PC-3 (cell line): ENCODE results near the gene GPC5. TPM values are rescaled to one million over a fixed set of nuclear protein-coding genes. Genes with fewer than 3 reads are reported as not detected.

Experiments used
- ATAC-seq: fragments of 200-7000 bp; cut with Tn5 transposase; 2 replicates; pipeline ENCODE4 v1.9.1; 2020; ENCODE audit warnings: mild to moderate bottlenecking, moderate library complexity
- BruUV-seq: library from RNA; stranded (reverse); fragments of 400-500 nt; replicated peaks from 2 replicates; lab custom pipeline; 2021; lab: Mats Ljungman, UMichigan
- CTCF ChIA-PET: fragments of 300-600 bp; sonication (Branson Sonifier 250); formaldehyde crosslinking; loops from one replicate; lab custom pipeline; 2022; ENCODE audit warnings: antibody characterized with exemption; lab: Charles Lee
- POLR2A ChIA-PET: fragments of 300-600 bp; sonication (Branson Sonifier 250); formaldehyde crosslinking; loops from one replicate; lab custom pipeline; 2022; ENCODE audit warnings: antibody characterized with exemption; ENCODE audit not compliant: unreplicated experiment; lab: Charles Lee
- DNase-seq: peaks from one replicate; pipeline ENCODE4 v3.0.0-alpha.2; 2015
- H2AFZ ChIP-seq: fragments of 300-600 bp; sonication (generic); 2 replicates; pipeline ENCODE4 v1.6.0; 2016; ENCODE audit warnings: antibody characterized with exemption, low read length
- H3F3A ChIP-seq: fragments of 300-600 bp; sonication (generic); one replicate; pipeline ENCODE4 v1.6.0; 2017; ENCODE audit warnings: antibody characterized with exemption, low read length, control low read depth, mild to moderate bottlenecking; ENCODE audit not compliant: unreplicated experiment
- H3K27ac ChIP-seq: fragments of 300-600 bp; sonication (generic); 2 replicates; pipeline ENCODE4 v1.5.1; 2016; ENCODE audit warnings: mild to moderate bottlenecking, low read length
- H3K27me3 ChIP-seq: fragments of 300-600 bp; sonication (generic); 2 replicates; pipeline ENCODE4 v1.6.1; 2016; ENCODE audit warnings: low read length, mixed read lengths
- H3K36me3 ChIP-seq: fragments of 300-600 bp; sonication (generic); 2 replicates; pipeline ENCODE4 v1.6.1; 2016; ENCODE audit warnings: low read depth, mixed run types, low read length, mixed read lengths
- H3K4me1 ChIP-seq: fragments of 300-600 bp; sonication (generic); 2 replicates; pipeline ENCODE4 v1.5.1; 2016; ENCODE audit warnings: low read length; ENCODE audit not compliant: insufficient read depth
- H3K4me2 ChIP-seq: fragments of 300-600 bp; sonication (generic); 2 replicates; pipeline ENCODE4 v1.6.0; 2016; ENCODE audit warnings: low read length
- H3K4me3 ChIP-seq: fragments of 300-600 bp; sonication (generic); 2 replicates; pipeline ENCODE4 v1.5.1; 2016; ENCODE audit warnings: mild to moderate bottlenecking, low read length, mixed read lengths
- H3K79me2 ChIP-seq: fragments of 300-600 bp; sonication (generic); 2 replicates; pipeline ENCODE4 v1.6.1; 2017; ENCODE audit warnings: low read length, mixed read lengths
- H3K9ac ChIP-seq: fragments of 300-600 bp; sonication (generic); 2 replicates; pipeline ENCODE4 v1.6.0; 2016; ENCODE audit warnings: mild to moderate bottlenecking, low read length
- H3K9me2 ChIP-seq: fragments of 300-600 bp; sonication (generic); replicated peaks from 2 replicates; pipeline ENCODE4 v1.6.1; 2016; ENCODE audit warnings: mixed run types, low read length, mixed read lengths
- H3K9me3 ChIP-seq: fragments of 300-600 bp; sonication (generic); 2 replicates; pipeline ENCODE4 v1.6.1; 2016; ENCODE audit warnings: low read length, mixed read lengths
- H4K20me1 ChIP-seq: fragments of 300-600 bp; sonication (generic); 2 replicates; pipeline ENCODE4 v1.6.1; 2016; ENCODE audit warnings: low read length, mixed read lengths
- EZH2 ChIP-seq: fragments of 300-600 bp; sonication (generic); IDR thresholded peaks from one replicate; pipeline ENCODE4 v1.6.1; 2017; ENCODE audit warnings: antibody characterized with exemption, mild to moderate bottlenecking, low read length; ENCODE audit not compliant: unreplicated experiment
- EZH2phosphoT487 ChIP-seq: fragments of 300-600 bp; sonication (generic); IDR thresholded peaks from 2 replicates; pipeline ENCODE4 v1.6.1; 2018; ENCODE audit warnings: mild to moderate bottlenecking, antibody characterized with exemption, low read length, borderline replicate concordance
- intact Hi-C: fragments of 100-400 bp; cut with micrococcal nuclease; formaldehyde crosslinking; loops from 2 replicates; pipeline ENCODE4 v1.9.0; 2023
- total RNA-seq: library from RNA; depleted of rRNA; stranded (reverse); fragments of >200 nt; gene quantifications from 2 replicates; pipeline ENCODE4 v1.2.3, GENCODE V29; 2014
- TF ChIP-seq, protein P1 (sequence below): fragments of 300-600 bp; sonication (generic); conservative IDR thresholded peaks from 2 replicates; pipeline ENCODE4 v1.5.1; 2017; ENCODE audit warnings: antibody characterized with exemption, low read depth, mild to moderate bottlenecking, low read length

The GPC5 gene
- total RNA-seq, 1 experiment from 2014 or later: not detected

DNA sequence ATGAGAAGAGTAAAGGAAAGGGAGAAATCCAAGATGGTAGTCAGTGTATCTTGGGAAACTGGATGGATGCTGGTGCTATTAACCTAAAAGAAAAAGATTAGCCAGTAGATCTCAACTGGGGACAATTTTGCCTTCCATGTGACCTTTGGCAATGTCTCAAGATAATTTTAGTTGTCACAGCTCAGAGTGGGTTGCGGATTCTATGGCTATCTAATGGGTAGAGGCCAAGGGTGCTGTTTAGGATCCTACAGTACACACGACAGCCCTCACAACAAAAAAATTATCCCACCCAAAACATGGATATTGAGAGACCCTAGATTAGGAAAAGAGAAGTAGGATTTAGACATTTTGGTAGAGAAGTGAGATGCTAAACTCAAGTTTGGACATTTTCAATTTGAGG lies 258.9 kb downstream of the GPC5 start:
- H3K4me1 ChIP-seq: no peaks in the 10 kb centered on the region
- no peaks in the 10 kb centered on the region for H3K9me3 ChIP-seq
- ChIA-PET POLR2A (no interaction called here), CTCF (no interaction called here)
- intact Hi-C loops: no loop called here
- H2AFZ ChIP-seq: no peak overlapping the region
- H3K36me3 ChIP-seq: no peaks in the 10 kb centered on the region
- H3K9ac ChIP-seq: no peak overlapping the region
- DNase-seq (no peak), ATAC-seq (no peak)
- no peaks in the 10 kb centered on the region for H3K9me2 ChIP-seq
- no TSS peak for BruUV-seq
- H3K79me2 ChIP-seq: no peaks in the 10 kb centered on the region
- no peak overlapping the region for H3K27ac ChIP-seq
- no peak overlapping the region for H3K4me2 ChIP-seq
- H3K4me3 ChIP-seq: no peak overlapping the region
- no peaks in the 10 kb centered on the region for H3K27me3 ChIP-seq
- TF ChIP-seq, protein P1, sequence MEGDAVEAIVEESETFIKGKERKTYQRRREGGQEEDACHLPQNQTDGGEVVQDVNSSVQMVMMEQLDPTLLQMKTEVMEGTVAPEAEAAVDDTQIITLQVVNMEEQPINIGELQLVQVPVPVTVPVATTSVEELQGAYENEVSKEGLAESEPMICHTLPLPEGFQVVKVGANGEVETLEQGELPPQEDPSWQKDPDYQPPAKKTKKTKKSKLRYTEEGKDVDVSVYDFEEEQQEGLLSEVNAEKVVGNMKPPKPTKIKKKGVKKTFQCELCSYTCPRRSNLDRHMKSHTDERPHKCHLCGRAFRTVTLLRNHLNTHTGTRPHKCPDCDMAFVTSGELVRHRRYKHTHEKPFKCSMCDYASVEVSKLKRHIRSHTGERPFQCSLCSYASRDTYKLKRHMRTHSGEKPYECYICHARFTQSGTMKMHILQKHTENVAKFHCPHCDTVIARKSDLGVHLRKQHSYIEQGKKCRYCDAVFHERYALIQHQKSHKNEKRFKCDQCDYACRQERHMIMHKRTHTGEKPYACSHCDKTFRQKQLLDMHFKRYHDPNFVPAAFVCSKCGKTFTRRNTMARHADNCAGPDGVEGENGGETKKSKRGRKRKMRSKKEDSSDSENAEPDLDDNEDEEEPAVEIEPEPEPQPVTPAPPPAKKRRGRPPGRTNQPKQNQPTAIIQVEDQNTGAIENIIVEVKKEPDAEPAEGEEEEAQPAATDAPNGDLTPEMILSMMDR: no peak
- TF ChIP-seq EZH2 (no peak), EZH2phosphoT487 (no peak)
- H4K20me1 ChIP-seq: no peaks in the 10 kb centered on the region
- H3F3A ChIP-seq: no peaks in the 10 kb centered on the region

DNA sequence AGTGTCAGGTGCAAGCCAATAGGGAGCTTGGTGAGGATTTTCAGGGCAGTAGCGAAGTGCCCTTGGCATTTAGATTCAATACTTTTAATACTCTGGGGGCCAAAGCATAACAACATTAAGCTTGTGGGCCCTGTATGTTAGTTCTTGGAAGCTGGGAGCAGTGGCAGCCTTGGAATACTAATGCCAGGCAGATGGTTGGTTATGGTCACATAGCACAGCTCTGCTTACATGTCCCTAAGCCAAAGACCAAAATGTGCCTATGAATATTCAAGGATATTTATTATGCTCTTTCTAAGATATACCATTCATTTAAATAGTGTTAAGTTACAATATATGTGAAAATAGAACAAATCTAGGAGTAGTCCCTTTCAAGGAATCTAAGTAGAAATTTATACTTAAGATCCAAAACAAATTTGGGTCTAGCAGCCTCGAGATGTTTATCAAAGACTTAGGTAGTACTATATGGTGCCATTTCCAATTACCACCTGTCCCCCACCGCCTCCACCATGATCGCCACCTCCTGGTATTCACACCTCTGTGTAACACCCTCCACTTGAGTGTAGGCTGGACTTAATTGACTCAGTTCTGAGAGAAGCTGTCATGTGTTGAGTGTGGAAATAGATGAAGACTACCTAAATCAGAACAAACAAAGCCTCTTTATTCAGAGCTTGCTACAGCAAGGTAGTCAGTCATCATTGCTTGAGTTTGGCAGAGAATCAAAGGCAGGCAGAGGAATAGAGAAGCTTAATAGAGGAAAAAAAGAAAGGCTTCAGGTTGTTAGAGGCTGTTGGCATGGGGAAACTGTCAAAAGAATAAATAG lies 261.0 kb downstream of the GPC5 start:
- no peaks in the 10 kb centered on the region for H3K4me1 ChIP-seq
- DNase-seq: no peak

More for the DNA sequence above, 261.0 kb downstream of the GPC5 start:
- H3K27ac ChIP-seq: no peak overlapping the region
- H3K4me3 ChIP-seq: no peak overlapping the region
- ATAC-seq: no peak
- H3K79me2 ChIP-seq: no peaks in the 10 kb centered on the region
- H3K27me3 ChIP-seq: no peaks in the 10 kb centered on the region
- no peaks in the 10 kb centered on the region for H3K9me3 ChIP-seq
- no peak overlapping the region for H3K9ac ChIP-seq
- TF ChIP-seq, protein P1: no peak
- no peak for TF ChIP-seq EZH2phosphoT487
- no peak for TF ChIP-seq EZH2
- BruUV-seq: no TSS peak
- H3F3A ChIP-seq: no peaks in the 10 kb centered on the region
- no peaks in the 10 kb centered on the region for H3K9me2 ChIP-seq
- H3K4me2 ChIP-seq: no peak overlapping the region
- H4K20me1 ChIP-seq: no peaks in the 10 kb centered on the region
- intact Hi-C loops: no loop called here
- H3K36me3 ChIP-seq: no peaks in the 10 kb centered on the region
- POLR2A ChIA-PET: no interaction called here
- no peak overlapping the region for H2AFZ ChIP-seq
- CTCF ChIA-PET: no interaction called here
